ENCODE data around the gene LRRC70. TPM values are rescaled to one million over a fixed set of nuclear protein-coding genes. Genes with fewer than 3 reads are reported as not detected.
"Not testable (repeated sequence)": the region's sequence is repeated elsewhere in the genome, so short reads cannot be mapped to it uniquely, and the experiment has no call there.

The LRRC70 gene
- total and polyA plus RNA-seq, 2 experiments from 2014 or later = 0.15 to 1.7 TPM

DNA sequence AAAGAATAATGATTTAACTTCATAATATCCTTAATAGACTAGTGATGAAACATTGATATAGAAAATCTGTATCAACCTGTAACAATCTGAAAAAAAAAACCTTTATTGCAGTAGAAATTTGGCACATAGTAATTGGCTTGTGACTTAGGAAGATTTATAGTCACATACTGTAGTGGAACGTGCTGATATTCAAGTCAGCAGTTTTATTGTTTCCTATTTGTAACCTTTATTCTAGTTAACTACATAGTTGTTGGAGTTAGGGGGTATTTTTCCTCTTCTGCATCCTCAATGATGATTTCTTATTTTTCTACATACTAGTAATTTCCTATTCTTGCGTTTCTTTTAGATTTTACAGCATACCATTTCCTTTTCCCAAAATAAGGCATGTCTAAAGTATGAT lies 14.5 kb upstream of the LRRC70 start:
- Mint-ChIP-seq H3K4me1 (peaks cover 13% of the 10 kb centered on the region), H3K27me3 (ENCODE audit: insufficient read depth, low read depth, poor library complexity) (peaks cover 3% of the 10 kb centered on the region), H3K36me3 (ENCODE audit: low read depth) (peaks cover 55% of the 10 kb centered on the region), H3K4me3 (no peak overlapping the region), H3K9me3 (peaks cover 23% of the 10 kb centered on the region), H3K27ac (no peak overlapping the region)
- no peaks in the 10 kb centered on the region for H3K36me3 ChIP-seq (ENCODE audit: insufficient read depth)
- H3K27ac ChIP-seq (ENCODE audit: low read depth) = no peak overlapping the region
- H3K79me2 ChIP-seq (replicated peaks; ENCODE audit: insufficient read depth) = 0 out of 2 replicates have a peak, but pooled peaks cover 3% of the 10 kb centered on the region
- ATAC-seq = no peak
- peaks cover 10% of the 10 kb centered on the region for H3K4me1 ChIP-seq (ENCODE audit: insufficient read depth)
- H4K20me1 ChIP-seq (replicated peaks; ENCODE audit: insufficient read depth) = no peaks in the 10 kb centered on the region
- no peaks in the 10 kb centered on the region for H3K27me3 ChIP-seq (ENCODE audit: insufficient read depth)
- no peaks in the 10 kb centered on the region for H3K9me2 ChIP-seq (ENCODE audit: insufficient read depth)
- H3F3A ChIP-seq (replicated peaks; ENCODE audit: low read depth) = no peaks in the 10 kb centered on the region
- H2AFZ ChIP-seq = no peak overlapping the region
- TF ChIP-seq, protein P1, sequence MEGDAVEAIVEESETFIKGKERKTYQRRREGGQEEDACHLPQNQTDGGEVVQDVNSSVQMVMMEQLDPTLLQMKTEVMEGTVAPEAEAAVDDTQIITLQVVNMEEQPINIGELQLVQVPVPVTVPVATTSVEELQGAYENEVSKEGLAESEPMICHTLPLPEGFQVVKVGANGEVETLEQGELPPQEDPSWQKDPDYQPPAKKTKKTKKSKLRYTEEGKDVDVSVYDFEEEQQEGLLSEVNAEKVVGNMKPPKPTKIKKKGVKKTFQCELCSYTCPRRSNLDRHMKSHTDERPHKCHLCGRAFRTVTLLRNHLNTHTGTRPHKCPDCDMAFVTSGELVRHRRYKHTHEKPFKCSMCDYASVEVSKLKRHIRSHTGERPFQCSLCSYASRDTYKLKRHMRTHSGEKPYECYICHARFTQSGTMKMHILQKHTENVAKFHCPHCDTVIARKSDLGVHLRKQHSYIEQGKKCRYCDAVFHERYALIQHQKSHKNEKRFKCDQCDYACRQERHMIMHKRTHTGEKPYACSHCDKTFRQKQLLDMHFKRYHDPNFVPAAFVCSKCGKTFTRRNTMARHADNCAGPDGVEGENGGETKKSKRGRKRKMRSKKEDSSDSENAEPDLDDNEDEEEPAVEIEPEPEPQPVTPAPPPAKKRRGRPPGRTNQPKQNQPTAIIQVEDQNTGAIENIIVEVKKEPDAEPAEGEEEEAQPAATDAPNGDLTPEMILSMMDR (conservative IDR thresholded peaks at IDR 0.05; ENCODE audit: low read depth in 2 of 2) = no peak
- H3K4me2 ChIP-seq = no peak overlapping the region
- no peak for DNase-seq (ENCODE audit: low spot score)
- H3K4me3 ChIP-seq = no peak overlapping the region

DNA sequence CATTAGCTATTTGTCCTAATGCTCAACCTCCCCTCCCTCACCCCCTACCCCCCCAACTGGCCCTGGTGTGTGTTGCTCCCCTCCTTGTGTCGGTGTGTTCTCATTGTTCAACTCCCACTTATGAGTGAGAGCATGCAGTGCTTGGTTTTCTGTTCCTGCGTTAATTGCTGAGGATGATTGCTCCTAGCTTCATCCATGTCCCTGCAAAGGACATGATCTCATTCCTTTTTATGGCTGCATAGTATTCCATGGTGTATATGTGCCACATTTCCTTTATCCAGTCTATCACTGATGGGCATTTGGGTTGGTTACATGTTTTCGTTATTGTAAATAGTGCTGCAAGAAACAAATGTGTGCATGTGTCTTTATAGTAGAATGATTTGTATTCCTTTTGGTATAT lies 12.9 kb upstream of the LRRC70 start:
- H3K27me3 ChIP-seq (ENCODE audit: insufficient read depth); H3K27ac Mint-ChIP-seq; ATAC-seq; H3K4me2 ChIP-seq; H3F3A ChIP-seq (replicated peaks; ENCODE audit: low read depth); H3K36me3 ChIP-seq (ENCODE audit: insufficient read depth); H3K9me2 ChIP-seq (ENCODE audit: insufficient read depth); H3K79me2 ChIP-seq (replicated peaks; ENCODE audit: insufficient read depth); H3K4me3 ChIP-seq; H4K20me1 ChIP-seq (replicated peaks; ENCODE audit: insufficient read depth); H2AFZ ChIP-seq; H3K27me3 Mint-ChIP-seq (ENCODE audit: insufficient read depth, low read depth, poor library complexity); H3K27ac ChIP-seq (ENCODE audit: low read depth); H3K4me3 Mint-ChIP-seq; DNase-seq (ENCODE audit: low spot score): not testable (repeated sequence)
- H3K36me3 Mint-ChIP-seq (ENCODE audit: low read depth) = peaks cover 51% of the 10 kb centered on the region
- peaks cover 23% of the 10 kb centered on the region for H3K9me3 Mint-ChIP-seq
- H3K4me1 Mint-ChIP-seq = peaks cover 22% of the 10 kb centered on the region
- H3K4me1 ChIP-seq (ENCODE audit: insufficient read depth) = peaks cover 18% of the 10 kb centered on the region

DNA sequence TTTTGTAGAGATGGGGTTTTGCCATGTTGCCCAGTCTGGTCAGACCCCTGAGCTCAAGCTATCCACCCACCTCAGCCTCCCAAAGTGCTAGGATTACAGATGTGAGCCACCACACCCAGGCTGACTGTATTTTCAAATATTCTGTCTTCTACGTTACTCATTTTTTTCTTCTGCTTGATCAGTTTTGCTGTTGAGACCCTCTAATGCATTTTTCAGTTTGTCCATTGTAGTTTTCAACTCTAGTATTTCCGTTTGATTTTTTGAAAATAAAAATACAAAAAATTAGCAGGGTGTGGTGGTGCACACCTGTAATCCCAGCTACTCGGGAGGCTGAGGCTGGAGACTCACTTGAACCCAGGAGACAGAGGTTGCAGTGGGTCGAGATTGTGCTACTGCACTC lies 10.5 kb upstream of the LRRC70 start:
- Histone ChIP-seq H3K27ac (ENCODE audit: low read depth) (no peak overlapping the region), H2AFZ (no peak overlapping the region), H3K79me2 (replicated peaks; ENCODE audit: insufficient read depth) (peaks cover 3% of the 10 kb centered on the region; the same call in 1 of the 2 replicates), H3K4me3 (no peak overlapping the region), H3F3A (replicated peaks; ENCODE audit: low read depth) (no peaks in the 10 kb centered on the region), H4K20me1 (replicated peaks; ENCODE audit: insufficient read depth) (no peaks in the 10 kb centered on the region), H3K9me2 (ENCODE audit: insufficient read depth) (no peaks in the 10 kb centered on the region), H3K4me2 (no peak overlapping the region), H3K4me1 (ENCODE audit: insufficient read depth) (peaks cover 10% of the 10 kb centered on the region), H3K36me3 (ENCODE audit: insufficient read depth) (no peaks in the 10 kb centered on the region), H3K27me3 (ENCODE audit: insufficient read depth) (no peaks in the 10 kb centered on the region)
- Mint-ChIP-seq H3K9me3 (peaks cover 23% of the 10 kb centered on the region), H3K4me1 (peaks cover 15% of the 10 kb centered on the region), H3K4me3 (no peak overlapping the region), H3K27ac (no peak overlapping the region), H3K36me3 (ENCODE audit: low read depth) (peaks cover 48% of the 10 kb centered on the region), H3K27me3 (ENCODE audit: insufficient read depth, low read depth, poor library complexity) (peaks cover 3% of the 10 kb centered on the region)
- TF ChIP-seq, protein P2, sequence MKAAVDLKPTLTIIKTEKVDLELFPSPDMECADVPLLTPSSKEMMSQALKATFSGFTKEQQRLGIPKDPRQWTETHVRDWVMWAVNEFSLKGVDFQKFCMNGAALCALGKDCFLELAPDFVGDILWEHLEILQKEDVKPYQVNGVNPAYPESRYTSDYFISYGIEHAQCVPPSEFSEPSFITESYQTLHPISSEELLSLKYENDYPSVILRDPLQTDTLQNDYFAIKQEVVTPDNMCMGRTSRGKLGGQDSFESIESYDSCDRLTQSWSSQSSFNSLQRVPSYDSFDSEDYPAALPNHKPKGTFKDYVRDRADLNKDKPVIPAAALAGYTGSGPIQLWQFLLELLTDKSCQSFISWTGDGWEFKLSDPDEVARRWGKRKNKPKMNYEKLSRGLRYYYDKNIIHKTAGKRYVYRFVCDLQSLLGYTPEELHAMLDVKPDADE (IDR thresholded peaks at IDR 0.05) = no peak
- no peak for ATAC-seq
- no peak for DNase-seq (ENCODE audit: low spot score)

Data from GM23338 (cell line).